ENCODE results near the gene DHX38.

Gene DHX38

DNA sequence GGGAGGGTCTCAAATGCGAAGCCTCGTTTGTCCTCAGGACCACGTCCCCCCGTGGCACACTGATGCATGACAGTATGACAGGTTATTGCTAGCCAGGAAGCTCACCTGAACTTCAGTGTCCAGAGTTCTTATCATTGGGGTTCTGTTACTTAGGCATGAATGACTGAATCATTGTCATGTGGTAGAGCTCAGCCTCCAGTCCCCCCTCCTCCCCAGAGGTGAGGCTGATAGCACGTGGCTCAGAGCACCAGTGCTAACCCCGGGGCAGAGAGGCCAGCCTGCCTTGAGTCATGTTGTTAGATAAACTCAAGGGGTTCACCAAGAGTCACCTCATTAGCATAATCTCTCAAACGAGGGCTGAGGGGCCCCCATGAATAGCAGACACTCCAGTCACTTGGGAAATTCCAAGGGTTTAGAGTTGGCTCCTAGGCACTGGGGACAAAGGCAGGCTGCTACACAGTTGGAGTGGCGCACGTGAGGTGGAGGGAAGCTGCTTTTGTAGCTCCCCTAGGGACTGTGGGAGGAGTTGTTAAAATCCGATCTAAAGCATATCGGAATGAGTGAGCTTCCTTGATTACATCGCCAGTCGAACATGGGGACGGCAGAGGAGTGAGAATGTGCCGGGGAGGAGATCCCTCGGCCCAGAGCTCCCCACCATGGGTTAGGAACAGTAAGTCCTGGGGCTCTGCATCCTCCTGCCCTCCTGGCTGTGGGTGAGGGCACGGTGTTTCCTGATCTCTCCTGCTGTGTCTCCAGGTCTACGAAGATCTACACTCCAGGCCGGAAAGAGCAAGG is 18.2 kb downstream of the DHX38 start:
- no peak for DNase-seq (ENCODE audit: low read depth)
- TF ChIP-seq, protein P1, sequence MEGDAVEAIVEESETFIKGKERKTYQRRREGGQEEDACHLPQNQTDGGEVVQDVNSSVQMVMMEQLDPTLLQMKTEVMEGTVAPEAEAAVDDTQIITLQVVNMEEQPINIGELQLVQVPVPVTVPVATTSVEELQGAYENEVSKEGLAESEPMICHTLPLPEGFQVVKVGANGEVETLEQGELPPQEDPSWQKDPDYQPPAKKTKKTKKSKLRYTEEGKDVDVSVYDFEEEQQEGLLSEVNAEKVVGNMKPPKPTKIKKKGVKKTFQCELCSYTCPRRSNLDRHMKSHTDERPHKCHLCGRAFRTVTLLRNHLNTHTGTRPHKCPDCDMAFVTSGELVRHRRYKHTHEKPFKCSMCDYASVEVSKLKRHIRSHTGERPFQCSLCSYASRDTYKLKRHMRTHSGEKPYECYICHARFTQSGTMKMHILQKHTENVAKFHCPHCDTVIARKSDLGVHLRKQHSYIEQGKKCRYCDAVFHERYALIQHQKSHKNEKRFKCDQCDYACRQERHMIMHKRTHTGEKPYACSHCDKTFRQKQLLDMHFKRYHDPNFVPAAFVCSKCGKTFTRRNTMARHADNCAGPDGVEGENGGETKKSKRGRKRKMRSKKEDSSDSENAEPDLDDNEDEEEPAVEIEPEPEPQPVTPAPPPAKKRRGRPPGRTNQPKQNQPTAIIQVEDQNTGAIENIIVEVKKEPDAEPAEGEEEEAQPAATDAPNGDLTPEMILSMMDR (IDR thresholded peaks at IDR 0.05; ENCODE audit: low read length, missing control alignments): no peak
- H3K4me3 ChIP-seq (replicated peaks; ENCODE audit: low read depth, low read length): no peak overlapping the region

GRCh38 chr16:72112452-72112792 is 18.8 kb downstream of the DHX38 start:
- TF ChIP-seq, protein P1 (IDR thresholded peaks at IDR 0.05; ENCODE audit: low read length, missing control alignments): no peak
- no peak overlapping the region for H3K4me3 ChIP-seq (replicated peaks; ENCODE audit: low read depth, low read length)
- no peak for DNase-seq (ENCODE audit: low read depth)

- no peak overlapping the region for H3K4me3 ChIP-seq (replicated peaks; ENCODE audit: low read depth, low read length)
- TF ChIP-seq, protein P1 (IDR thresholded peaks at IDR 0.05; ENCODE audit: low read length, missing control alignments): no peak
- DNase-seq (ENCODE audit: low read depth): no peak
Measured at GRCh38 chr16:72112906-72113615, 19.4 kb downstream of the DHX38 start.

DNA sequence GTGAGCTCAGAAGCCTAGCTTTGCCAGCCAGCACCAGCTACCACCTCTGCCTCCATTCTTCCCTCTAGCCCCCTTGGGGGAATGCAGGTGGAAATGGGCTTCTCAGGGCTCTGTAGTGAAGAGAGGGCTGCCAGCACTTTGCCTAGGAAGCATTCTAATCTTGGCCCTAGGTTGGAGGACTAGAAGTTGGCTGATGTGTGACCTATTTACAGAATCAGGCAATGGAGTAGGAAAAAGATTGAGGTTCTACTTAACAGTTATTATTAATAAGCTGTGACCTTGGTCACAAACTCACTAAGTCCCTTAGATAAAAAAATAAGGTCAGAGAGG is 19.9 kb downstream of the DHX38 start:
- no peak for DNase-seq (ENCODE audit: low read depth)
- no peak overlapping the region for H3K4me3 ChIP-seq (replicated peaks; ENCODE audit: low read depth, low read length)
- TF ChIP-seq, protein P1 (IDR thresholded peaks at IDR 0.05; ENCODE audit: low read length, missing control alignments): no peak

- TF ChIP-seq, protein P1 (IDR thresholded peaks at IDR 0.05; ENCODE audit: low read length, missing control alignments): no peak
- H3K4me3 ChIP-seq (replicated peaks; ENCODE audit: low read depth, low read length): no peak overlapping the region
- DNase-seq (ENCODE audit: low read depth): no peak
Measured at GRCh38 chr16:72120026-72120425, 26.4 kb downstream of the DHX38 start.

DNA sequence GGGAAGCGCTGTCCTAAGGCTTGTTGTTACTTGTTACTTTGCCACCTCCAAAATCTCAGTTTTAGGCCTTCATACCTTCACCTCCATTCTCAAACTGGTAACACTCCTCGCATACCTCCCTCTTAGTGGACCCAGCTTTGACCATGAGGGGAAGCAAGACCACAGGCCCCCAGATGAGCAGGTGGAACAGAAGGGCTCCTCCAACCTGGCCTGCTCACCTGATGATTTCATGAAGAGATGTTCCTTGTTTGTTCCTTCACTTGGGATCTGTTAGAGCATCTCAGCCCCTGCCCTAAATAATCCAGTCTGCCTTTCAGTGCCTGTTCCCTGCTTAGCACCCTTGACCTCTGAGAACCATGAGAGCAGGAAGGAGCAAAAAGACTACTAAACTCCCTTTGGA is 28.7 kb downstream of the DHX38 start:
- TF ChIP-seq, protein P1 (IDR thresholded peaks at IDR 0.05; ENCODE audit: low read length, missing control alignments): no peak
- no peak for DNase-seq (ENCODE audit: low read depth)
- H3K4me3 ChIP-seq (replicated peaks; ENCODE audit: low read depth, low read length): no peak overlapping the region
